Stimulated activated CD4-positive, alpha-beta T cell treated with anti-CD3 and anti-CD28 coated beads, Interleukin-15, amount 100 ng/mL, for 1 hour (primary cell): ENCODE data around the gene PRPH2.
A peak's percentile ranks its signal among the peaks of the same experiment; 100 is the strongest.
"Not testable (repeated sequence)": the region's sequence is repeated elsewhere in the genome, so short reads cannot be mapped to it uniquely, and the experiment has no call there.

ENCODE experiments used
- DNase-seq, 2 donors: peaks; one replicate each; pipeline ENCODE4 v3.0.0-alpha.2; 2020; ENCODE audit warnings: low read depth in 1 of 2, low spot score in 1 of 2

PRPH2 gene

DNA sequence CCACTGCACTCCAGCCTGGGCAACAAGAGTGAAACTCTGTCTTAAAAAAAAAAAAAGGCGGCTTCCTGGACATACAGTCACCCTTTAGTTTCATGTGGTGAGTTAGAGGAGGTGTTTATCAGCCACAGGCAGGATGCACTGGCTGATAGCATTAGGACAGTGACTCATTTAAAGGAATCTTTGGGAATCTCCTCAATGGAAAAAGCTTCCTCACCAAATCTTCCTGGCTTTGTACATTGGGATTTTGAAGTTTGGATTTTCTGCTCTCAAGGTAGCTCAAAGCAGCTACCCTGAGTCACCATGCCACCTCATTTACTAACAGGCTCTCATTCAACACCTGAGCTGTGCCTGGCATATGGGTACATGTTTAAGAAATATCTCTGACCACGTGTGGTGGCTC, 20.2 kb downstream of the PRPH2 start:
- DNase-seq = no peak

DNA sequence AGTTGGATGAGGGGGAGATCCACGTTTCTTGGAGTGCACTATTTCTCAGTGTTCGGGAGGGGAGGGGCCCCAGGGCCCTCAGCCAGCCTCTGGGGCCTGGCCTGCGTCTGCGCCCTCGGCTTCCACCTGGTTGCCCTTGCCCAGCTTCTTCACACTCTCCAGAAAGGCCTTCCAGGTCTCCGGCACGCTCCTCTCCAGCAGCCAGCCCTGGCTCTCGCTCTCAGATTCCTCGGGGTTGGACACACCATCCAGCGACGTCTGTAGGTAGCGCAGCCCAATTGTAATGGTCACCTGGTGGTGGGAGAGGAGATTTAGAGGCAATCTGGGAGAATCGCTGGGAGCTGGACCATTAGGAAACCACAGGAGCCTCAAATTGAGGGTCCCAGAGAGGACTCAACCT, 24.2 kb downstream of the PRPH2 start:
- DNase-seq = no peak

DNA sequence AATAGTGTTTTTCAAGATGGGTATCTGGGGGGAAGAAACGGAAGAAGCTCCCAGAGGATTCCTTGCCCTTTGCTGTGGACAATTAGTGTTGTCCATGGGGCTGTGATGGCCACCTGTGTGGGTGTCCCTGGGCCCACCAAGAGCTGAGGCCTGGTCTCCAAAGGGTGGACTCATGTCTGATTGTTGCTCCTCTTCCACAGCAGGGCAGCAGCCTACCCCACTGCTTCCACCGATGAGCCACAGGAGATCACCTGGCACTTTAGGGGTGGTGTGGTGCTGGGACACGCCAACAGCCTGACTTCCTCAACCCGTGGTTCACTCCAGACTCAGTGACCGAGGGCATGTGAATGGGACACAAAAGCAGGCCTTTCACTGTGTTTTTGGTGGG, 25.1 kb downstream of the PRPH2 start:
- DNase-seq = no peak

DNA sequence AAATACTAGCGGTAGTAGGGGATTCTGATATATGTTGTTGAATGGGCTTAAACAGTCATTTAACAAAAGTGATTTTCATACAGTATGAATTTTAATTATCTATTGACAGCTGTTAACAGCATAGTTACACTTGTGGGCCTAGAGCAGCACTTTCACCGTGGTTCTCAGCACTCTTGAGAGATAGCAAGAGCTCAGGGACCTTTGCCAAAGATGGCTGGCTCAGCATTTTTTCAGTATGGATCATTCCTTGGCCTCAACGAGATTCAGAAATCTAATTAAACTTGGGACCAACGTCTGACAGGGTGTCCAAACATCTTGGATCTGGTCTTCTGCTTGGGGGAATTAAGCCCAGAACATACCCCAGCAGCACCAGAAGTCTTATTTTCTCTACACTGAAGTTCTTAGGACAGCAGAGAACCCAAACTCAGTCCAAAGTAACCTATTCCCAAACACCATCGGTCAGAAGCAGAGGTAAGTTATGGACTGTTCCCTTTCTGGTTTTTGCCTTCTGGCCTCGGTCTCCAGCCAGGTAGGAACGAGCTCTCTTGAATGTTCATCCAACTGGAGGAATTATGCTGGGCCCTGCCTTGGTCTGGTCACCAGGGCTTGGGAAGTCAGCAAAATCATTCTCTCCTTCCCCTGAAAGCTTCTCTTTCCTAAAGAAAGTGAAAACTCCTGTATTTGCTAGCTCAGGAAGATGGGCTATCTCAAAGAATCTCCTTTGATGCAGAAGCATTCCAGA, 25.7 kb downstream of the PRPH2 start:
- no peak for DNase-seq

DNA sequence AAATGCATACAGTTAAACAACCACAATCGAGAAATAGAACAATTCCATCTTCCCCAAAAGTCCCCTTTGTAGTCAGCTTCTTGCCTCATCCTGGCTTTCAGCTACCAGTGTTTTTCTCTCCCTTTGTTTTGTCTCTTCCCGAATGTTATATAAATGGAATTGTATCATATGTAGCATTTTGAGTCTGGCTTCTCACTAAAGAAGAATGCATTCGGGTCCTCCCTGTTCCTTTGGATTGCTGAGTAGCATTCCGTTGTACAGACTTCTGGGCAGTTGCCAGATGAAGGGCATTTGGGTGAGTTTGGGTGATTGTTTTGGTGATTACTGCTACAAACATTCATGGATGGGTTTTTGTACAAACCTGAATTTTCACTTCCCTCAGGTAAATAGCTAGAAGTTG, 27.8 kb downstream of the PRPH2 start:
- no peak for DNase-seq

- no peak for DNase-seq
Observed at GRCh38 chr6:42693725-42694323, 28.6 kb downstream of the PRPH2 start.

GRCh38 chr6:42692137-42692911, 30.1 kb downstream of the PRPH2 start:
- DNase-seq = no peak

GRCh38 chr6:42690872-42691271, 31.5 kb downstream of the PRPH2 start:
- no peak for DNase-seq

GRCh38 chr6:42690151-42690702, 32.2 kb downstream of the PRPH2 start:
- no peak for DNase-seq

DNA sequence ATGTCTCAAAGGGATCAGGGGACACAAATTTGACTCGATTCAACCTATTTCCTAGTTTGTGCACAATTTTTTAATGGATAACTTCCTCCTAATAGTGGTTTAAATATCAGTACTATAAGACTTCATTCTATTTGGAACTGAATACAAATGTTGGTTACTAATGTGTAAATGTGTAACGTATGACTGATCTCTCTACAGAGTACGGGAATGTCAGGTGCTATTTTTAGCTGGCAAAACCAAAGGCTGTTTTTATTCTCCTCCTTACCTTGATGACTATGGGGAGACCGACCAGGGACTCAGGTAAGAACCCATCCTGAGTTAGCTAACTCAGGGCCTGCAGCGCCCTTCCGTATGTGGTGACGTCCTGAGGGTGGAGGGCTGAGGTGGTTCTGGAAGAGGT, 33.0 kb downstream of the PRPH2 start:
- DNase-seq = no peak

GRCh38 chr6:42688281-42688680, 34.1 kb downstream of the PRPH2 start:
- DNase-seq = no peak

DNA sequence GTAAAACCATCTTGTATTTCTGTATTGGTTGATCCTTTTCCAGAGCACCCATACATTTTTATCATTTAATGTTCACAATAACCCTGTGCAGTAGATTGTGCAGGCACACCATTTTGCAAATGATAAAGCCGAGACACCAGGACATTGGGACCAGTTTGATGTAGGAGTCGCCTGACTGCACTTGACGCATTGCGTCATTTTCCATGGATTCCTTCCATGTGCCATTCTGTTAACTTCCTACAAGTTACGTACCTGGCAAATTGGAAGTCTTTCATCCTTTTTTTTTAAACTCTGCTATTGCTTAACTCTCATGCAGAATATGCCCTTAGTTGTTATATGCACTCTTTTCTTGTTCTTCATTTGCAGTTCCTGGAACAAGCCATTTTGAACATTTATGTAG, 43.0 kb downstream of the PRPH2 start:
- DNase-seq = no peak

- DNase-seq = no peak
Observed at GRCh38 chr6:42674780-42675179, 47.6 kb downstream of the PRPH2 start.

GRCh38 chr6:42674368-42674767, 48.0 kb downstream of the PRPH2 start:
- not testable (repeated sequence) for DNase-seq

- DNase-seq = no peak
Observed at GRCh38 chr6:42664718-42665117, 57.7 kb downstream of the PRPH2 start.

GRCh38 chr6:42661540-42662153, 60.8 kb downstream of the PRPH2 start:
- peak; percentile 72 for DNase-seq

DNA sequence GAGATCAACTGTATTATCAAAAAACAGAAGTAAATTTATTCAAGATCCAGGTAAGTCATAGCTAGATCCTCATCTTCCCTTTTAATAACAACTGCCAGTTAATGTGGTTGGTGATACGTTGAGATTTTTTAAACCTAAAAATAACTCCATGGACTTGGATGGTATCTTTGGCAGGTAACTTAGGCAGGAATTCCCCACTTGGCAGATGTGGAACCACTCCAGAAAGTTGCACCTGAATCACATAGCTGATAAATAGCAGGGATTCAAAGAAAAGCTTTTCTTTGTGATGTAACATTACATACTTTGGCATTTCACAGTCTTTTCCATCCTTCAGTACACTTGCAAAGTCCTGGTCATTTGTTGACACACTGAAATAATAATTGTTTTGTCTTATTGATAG, 62.6 kb downstream of the PRPH2 start:
- no peak for DNase-seq

DNA sequence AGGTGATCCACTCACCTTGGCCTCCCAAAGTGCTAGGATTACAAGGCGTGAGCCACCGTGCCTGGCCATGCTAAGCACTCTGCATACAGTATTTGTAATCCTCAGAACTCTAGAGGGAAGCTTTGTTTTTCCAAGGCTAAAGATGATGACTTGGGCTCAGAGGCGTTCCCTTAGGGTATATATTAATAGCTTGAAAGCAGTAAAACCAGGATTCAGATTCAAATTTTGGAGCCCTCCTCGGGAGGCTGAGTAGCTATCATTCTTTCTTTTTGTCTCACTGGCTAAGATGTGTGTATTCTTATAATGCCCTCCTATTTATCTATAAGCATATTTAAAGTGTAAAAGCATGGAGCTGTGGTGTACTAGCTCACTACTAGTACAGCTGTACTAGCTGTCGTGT, 68.5 kb downstream of the PRPH2 start:
- DNase-seq = no peak

- no peak for DNase-seq
Observed at GRCh38 chr6:42652024-42652746, 70.2 kb downstream of the PRPH2 start.
